Hepatocyte (in vitro differentiated cells): ENCODE data around the gene PREX1.

Source experiments
- EZH2phosphoT487 ChIP-seq: fragments of 200-600 bp; sonication (generic); IDR thresholded peaks from one replicate; pipeline ENCODE4 v1.6.1; 2018; ENCODE audit warnings: antibody characterized with exemption, mild to moderate bottlenecking, low read depth, moderate library complexity; ENCODE audit not compliant: unreplicated experiment, severe bottlenecking
- TF ChIP-seq, protein P1 (sequence below): fragments of 200-600 bp; sonication (generic); IDR thresholded peaks from 2 replicates; pipeline ENCODE4 v1.5.1; 2016; ENCODE audit warnings: antibody characterized with exemption, mild to moderate bottlenecking; ENCODE audit not compliant: poor library complexity

DNA sequence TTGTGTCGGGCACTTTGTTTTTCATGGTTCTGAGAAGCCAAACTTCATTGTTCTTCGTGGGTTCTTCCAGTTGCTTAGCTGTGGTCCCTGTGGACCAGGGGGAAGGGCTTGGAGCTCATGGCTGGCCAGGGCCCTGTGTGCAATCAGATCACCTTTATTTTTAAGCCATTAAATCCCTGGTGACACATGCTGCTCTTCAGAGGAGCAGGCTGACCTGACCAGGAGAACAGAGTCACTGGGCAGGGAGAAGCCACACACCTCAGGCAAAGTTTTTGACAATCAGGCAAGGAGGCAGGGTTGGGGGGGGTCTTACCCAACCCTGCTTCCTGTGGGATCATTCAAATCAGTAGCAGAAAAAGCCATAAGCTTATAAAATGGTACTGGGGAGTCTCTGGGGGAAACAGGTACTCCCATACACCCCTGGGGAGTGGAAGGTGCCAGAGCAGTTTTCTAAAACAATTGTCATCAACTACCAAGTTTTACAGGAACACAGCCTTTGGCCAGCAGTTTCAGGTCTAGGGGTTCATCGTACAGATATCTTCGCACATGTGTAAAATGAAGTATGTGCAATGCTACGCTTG is 37.0 kb upstream of the PREX1 start:
- TF ChIP-seq, protein P1, sequence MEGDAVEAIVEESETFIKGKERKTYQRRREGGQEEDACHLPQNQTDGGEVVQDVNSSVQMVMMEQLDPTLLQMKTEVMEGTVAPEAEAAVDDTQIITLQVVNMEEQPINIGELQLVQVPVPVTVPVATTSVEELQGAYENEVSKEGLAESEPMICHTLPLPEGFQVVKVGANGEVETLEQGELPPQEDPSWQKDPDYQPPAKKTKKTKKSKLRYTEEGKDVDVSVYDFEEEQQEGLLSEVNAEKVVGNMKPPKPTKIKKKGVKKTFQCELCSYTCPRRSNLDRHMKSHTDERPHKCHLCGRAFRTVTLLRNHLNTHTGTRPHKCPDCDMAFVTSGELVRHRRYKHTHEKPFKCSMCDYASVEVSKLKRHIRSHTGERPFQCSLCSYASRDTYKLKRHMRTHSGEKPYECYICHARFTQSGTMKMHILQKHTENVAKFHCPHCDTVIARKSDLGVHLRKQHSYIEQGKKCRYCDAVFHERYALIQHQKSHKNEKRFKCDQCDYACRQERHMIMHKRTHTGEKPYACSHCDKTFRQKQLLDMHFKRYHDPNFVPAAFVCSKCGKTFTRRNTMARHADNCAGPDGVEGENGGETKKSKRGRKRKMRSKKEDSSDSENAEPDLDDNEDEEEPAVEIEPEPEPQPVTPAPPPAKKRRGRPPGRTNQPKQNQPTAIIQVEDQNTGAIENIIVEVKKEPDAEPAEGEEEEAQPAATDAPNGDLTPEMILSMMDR, result no peak
- no peak for TF ChIP-seq EZH2phosphoT487
